Measurements from ENCODE around the gene ONECUT3.

The ONECUT3 gene

DNA sequence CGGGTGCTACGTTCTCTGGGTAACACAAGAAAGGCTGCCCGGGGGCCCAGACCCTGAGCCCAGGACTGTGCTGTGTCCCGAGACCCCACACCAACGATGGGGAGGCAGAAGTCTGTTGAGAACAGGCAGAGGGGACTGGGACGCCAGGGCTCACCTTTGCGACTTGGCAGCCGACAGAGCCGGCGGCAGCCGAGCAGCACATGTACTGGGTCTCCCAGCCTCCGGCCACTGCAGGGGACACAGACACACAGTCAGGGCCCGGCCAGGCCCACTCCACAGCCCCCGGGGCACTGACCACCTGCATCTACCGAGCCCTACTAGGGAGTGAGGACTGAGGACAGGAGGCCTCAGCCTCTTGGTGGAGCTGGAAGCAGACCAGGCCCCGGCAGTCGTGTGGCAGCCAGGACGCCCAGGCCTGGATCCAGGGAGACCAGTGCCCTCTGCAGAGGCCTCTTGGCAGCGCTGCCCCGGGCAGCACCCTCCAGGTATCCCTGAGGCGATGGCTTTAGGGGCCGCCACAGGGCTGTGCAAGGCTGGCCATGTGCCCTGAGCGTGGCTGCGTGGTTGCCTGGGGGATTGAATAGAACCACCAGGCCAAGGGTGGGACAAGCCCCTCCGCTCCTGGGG is 64.4 kb downstream of the ONECUT3 start:
- H3K27ac ChIP-seq: no peak overlapping the region
- TF ChIP-seq, protein P1, sequence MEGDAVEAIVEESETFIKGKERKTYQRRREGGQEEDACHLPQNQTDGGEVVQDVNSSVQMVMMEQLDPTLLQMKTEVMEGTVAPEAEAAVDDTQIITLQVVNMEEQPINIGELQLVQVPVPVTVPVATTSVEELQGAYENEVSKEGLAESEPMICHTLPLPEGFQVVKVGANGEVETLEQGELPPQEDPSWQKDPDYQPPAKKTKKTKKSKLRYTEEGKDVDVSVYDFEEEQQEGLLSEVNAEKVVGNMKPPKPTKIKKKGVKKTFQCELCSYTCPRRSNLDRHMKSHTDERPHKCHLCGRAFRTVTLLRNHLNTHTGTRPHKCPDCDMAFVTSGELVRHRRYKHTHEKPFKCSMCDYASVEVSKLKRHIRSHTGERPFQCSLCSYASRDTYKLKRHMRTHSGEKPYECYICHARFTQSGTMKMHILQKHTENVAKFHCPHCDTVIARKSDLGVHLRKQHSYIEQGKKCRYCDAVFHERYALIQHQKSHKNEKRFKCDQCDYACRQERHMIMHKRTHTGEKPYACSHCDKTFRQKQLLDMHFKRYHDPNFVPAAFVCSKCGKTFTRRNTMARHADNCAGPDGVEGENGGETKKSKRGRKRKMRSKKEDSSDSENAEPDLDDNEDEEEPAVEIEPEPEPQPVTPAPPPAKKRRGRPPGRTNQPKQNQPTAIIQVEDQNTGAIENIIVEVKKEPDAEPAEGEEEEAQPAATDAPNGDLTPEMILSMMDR (conservative IDR thresholded peaks at IDR 0.05): no peak

DNA sequence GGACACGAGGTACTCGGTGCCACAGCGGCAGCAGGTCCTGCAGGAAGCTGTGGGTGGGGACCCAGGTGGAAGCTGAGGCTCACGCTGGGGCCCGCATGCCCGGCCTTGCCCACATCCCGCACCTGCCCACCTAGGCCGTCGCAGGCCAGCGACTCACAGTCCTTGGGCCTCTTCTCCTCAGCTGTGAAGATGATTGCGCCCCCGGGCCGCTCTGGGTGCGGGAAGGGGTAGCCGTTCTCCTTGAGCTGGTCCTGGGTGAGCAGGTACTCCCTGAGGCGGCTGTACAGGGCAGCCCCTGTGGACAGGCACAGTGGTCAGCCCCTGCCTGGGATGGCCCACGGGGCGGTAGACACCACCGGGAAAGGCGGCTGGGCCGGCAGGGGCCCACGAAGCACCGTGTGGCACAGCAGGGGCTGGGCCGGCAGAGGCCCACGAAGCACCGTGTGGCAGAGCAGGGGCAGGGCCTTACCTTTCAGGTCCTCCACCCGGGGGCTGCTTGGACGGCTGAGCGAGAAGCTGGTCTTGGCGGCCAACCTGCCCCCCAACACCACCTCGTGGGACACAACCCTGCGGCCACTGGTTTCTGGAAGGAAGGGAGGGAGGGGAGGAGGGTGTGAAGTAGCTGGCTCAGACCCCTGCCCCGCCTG is 65.4 kb downstream of the ONECUT3 start:
- no peak overlapping the region for H3K27ac ChIP-seq
- TF ChIP-seq, protein P1 (conservative IDR thresholded peaks at IDR 0.05): no peak

DNA sequence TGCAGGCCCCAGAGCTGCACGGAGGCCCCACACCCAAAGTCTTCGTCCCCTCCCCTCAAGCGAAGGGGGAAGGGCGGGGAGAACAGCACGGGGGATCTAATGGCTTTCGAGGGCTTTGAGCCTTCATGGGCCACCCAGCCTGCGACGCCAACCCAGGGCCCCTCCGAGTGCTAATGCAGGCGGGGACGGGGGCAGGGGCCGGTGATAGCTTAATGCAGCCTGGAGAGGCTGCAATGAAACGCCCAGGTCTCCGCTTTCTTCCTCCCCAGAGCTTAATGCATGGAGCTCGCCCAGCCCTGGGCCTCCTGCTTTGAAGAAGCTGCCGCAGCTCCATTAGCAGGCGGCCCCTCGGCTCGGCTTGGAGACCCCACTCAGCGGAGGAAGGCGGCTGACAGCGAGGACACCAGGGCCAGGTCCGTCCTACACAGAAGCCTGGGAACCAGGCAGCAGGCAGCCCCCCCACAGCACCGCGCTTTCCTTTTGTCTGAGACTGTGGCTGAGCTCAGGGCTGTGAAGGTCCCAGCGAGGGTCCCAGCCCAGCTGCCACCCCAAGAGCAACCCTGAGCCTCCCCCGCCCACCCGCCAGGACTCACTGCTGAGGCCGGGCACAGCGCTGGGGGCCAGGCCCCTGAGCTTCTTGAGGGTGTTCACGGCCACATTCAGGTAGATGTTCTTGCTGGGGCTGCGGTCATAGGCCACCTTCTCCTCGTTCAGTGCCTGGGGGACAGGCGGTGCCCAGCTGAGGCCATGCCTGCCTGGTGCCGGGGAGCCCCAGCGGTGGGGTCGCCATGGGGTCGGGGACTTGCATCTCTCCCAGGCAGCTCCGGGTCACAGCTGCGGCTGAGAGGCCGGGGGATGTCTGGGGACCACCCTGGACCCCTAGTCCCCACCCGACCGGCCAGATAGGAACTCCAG is 66.3 kb downstream of the ONECUT3 start:
- no peak overlapping the region for H3K27ac ChIP-seq
- TF ChIP-seq, protein P1 (conservative IDR thresholded peaks at IDR 0.05): no peak

DNA sequence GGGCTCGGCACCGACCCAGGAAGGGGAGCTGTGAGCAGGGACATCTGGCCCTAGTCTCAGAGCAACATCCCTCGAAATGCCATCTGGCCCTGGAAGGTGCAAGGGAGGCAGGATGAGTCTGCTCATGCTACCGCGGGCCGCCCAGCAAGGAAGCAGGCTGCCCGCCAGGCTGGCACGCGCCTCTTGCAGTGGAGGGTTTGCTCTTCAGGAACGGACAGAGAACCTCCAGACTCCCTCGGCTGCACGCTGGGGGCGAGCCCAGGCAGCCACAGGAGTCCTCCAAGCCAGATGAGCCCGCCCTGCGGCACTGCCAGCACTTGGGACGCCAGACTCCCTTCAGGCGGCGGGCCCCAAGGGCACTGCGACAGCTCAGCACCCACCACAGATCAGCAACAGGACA is 68.9 kb downstream of the ONECUT3 start:
- TF ChIP-seq, protein P1 (conservative IDR thresholded peaks at IDR 0.05): no peak
- no peak overlapping the region for H3K27ac ChIP-seq

DNA sequence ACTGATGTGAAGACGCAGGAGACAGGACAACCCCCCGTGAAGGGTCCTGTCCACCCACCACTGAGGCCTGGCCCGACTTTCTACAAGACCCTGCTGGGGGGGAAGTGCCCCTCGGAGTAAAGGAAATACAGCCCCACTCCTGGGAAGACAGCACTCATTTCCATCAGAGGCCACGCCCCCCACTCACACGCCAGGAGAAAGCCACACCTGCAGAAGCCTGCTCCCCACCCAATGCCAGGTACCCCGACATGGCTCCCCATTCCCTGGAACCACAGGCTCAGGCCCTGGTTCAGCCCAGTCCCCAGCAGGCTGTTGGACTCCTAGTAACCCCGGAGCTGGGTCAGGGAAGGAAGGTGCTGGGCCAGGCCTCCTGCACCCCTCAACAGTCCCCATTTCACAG is 69.7 kb downstream of the ONECUT3 start:
- TF ChIP-seq, protein P1 (conservative IDR thresholded peaks at IDR 0.05): no peak
- no peak overlapping the region for H3K27ac ChIP-seq

DNA sequence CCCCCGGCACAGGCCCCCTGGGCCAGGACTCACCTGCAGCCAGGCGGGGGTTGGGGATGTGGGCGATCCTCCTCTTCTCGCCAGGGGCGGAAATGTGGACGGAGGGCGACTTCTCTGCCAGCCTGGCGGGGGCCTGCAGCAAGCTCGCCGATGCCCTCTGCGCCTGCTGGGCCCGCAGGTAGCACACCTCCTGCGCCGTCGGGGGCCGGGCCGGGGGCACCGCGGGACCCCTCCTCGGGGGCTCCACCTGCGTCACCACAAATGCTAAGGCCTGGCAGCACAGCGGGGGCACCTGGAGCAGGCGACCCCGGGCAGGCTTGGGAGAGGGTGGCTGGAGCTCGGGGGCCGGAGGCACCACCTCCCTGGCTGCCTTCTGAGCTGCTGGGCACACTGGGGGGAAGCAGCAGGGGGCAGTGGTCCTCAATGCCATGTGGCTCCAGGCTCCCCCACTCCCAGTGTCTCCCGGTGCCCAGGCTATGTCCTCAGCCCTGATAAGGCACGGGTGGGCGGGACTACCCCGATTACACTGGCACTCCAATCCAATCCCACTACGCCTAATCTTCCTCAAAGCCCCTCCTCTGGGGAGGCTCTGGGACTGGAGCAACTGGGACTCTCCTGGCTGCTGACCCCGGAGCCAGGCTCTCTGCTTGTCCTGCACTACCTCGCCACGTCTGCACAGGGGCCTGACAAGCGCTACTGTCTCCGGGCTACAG is 70.4 kb downstream of the ONECUT3 start:
- no peak overlapping the region for H3K27ac ChIP-seq
- TF ChIP-seq, protein P1 (conservative IDR thresholded peaks at IDR 0.05): no peak

DNA sequence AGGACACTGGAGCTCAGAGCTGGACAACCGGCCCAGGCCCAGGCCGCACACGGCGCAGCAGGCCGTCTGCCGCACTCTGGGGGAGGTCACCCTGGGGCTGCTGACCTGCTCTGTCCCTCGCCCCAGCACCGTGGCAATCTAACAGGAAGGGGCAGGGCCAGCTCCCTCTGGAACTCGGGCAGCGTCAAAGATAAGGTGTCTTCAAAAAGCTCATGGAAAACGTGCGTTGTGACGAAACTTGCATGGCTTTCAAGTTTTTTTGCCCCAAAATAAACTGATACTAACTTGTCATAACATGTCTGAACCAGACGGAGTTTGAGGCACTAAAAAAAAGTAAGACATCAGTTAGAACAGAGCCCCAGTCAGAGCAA is 70.9 kb downstream of the ONECUT3 start:
- TF ChIP-seq, protein P1 (conservative IDR thresholded peaks at IDR 0.05): no peak
- H3K27ac ChIP-seq: no peak overlapping the region
